Mesenteric fat pad (tissue), 1 donor: ENCODE data around the gene FOXO3. TPM values are rescaled to one million over a fixed set of nuclear protein-coding genes. Genes with fewer than 3 reads are reported as not detected.
"Not testable (repeated sequence)": the region's sequence is repeated elsewhere in the genome, so short reads cannot be mapped to it uniquely, and the experiment has no call there.

Source experiments
- DNase-seq: peaks from one replicate; pipeline ENCODE4 v3.0.0-alpha.2; 2020; ENCODE audit warnings: low spot score
- total RNA-seq: library from RNA; stranded (reverse); fragmentation: NEBNext Ultra II Directional; extraction: Animal tissue kit (Norgen Biotek cat#: 25700); gene quantifications from one replicate; pipeline ENCODE4 v1.2.1, GENCODE V29; 2021
- donor health status: DM: yes; HTN: yes; CAD: no.

Gene FOXO3
- total RNA-seq, 1 donor from 2014 or later, result 94.0 TPM

DNA sequence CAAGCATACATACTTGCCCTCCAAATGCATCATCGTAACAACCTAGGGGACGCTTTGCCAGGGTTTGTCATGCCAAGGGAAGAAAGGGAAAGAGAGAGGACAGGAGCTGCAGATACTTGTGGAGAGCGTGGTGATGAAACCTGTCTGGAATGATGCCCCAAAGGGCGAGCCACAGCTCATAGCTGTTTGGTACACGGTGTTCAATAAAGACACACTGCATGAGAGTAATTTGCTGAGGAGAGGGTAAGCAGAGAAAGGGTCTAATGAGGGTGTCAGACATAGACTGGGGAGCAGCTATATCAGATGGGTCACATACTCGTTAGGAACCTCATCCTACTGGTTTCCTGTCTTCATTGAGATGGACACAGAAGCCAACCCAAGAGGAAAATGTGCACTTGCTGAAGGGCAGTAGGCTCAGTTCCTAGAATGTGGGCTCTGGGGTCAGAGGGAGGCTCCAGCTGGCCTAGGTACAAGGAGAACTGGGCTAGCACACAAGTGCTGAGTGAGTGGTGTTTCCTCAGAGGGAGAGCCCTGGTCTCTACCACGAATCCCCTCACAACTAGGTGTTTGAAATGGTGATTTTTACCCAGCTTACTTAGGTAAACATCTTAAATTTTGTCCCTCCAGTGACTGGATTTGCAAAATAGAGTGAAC is 5.2 kb upstream of the FOXO3 start:
- DNase-seq, result no peak

DNA sequence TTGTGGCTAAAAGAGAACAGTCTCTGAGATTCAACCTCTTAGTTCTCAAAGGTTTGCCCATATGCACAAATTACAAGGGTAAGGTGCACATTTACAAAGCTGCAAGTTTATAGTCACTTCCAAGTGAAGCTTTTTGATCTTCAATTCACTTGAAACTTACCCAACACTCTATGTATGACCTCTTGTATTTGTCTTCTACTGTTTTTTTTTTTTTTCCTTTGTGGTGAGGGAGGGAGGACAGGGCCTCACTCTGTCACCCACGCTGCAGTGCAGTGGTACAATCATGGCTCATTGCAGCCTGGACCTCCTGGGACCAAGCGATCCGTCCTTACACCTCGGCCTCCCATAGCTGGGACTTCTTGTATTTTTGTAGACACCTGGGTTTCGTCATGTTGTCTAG is 4.5 kb upstream of the FOXO3 start:
- no peak for DNase-seq

- no peak for DNase-seq
Measured at GRCh38 chr6:108556866-108557493, 3.7 kb upstream of the FOXO3 start.

DNA sequence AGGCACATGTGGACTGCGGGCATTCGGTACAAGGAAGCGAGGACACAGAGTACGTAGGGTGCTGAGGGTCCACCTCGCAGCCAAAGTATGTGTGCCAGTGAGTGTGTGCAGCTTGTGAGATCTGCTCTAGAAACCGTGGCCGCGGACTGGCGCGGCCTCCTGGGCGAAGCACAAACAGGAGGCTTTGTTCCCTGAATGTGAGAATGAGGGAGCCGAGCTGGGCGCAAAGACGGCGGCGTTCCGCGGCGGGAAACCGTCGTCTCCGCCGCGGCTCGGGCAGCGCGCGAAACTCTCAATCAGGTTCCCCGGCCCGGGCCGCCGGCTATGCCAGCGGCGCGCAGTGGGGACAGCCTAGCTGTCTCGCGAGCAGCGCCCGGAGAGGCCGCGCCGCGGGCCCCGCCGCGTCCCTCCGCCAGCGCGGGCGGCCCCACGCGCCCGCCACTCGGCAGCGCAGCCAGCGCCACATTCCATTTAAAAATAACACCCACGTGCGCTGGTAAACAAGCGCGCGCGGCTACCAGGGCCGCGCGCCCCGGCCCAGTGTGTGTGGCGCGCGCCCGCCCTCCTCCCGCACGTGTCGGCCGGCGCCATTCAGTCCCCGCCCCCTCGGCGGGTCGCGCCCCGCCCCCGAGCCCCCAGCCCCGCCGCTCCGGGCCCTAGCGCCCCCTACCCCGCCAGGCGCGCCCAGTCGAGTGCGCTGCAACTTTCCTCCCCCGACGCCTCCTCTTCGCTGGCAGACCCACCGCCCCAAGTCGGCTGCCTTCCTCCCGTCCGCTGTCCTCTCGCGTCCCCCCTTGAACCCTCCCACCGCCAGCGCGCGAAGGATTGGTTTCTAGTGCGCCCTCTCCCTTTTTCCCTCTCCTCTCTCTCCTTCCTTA is 3.0 kb upstream of the FOXO3 start:
- DNase-seq, result peak; percentile 92

- DNase-seq, result peak; percentile 99
Measured at GRCh38 chr6:108558372-108559096, 2.2 kb upstream of the FOXO3 start.

DNA sequence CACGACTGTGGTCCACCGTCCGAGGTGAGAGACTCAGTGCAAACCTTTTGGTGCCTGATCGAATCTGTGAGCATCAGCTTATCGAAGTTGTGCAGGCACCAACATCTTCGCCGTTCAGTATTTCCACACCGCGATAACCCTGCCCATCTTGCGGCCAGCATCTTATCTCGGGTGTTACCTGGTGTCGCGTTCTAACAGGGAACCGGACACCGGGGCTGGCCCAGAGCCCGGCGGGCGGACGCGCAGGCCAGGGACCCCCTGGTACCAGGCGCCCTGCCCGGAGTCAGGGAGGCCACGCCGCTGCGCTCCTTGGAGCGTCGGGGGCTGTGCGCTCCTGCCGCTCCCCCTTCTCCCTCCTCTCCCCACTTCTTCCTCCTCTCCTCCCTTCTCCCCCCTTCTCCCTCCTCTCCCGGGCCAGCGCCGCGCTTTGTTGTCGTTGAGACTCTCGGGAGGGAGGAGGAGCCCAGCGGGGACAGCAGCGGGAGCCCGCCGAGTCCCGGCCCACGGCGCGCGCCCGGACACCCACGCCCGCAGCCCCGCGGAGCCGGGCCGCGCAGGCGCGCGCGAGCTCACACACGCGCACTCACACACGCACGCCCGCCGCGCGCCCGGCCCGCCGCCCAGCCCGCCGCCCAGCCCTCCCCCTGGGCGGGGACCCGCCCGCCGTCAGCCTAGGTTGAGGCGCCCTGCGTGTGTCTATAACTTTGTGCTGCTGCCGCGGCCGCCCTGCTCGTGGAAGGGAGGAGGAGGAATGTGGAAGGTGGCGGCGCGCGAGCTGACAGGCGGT is 1.4 kb upstream of the FOXO3 start:
- DNase-seq, result peak; percentile 96

DNA sequence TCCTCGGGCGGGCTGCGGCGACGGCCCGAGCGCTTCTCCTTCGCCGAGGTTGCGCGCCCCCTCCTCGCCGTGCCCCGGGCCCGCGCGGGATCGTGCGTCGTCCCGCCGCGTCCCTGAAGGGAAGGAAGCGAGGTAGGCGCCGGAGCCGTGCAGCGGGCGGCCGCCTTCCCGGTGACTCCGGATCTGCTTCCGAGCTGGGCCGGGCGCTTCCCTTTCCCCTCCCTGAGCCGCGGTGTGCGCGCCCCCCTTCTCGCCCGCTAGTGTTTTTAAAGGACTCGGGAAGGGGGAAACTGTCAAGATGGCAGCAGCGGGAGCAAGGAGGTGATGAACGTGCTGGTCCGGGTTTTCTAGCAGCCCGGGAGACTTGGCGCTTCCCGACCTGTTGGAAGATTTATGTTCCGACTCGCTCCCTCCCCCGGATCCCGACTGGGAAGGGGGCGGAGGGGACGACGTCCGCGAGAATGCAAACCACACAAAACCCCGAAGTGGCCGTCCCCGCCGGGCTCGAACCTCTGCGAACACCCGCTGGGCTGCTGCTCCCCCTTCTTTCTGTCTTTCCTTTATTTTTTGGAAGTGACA is 744 bp upstream of the FOXO3 start:
- DNase-seq, result no peak

DNA sequence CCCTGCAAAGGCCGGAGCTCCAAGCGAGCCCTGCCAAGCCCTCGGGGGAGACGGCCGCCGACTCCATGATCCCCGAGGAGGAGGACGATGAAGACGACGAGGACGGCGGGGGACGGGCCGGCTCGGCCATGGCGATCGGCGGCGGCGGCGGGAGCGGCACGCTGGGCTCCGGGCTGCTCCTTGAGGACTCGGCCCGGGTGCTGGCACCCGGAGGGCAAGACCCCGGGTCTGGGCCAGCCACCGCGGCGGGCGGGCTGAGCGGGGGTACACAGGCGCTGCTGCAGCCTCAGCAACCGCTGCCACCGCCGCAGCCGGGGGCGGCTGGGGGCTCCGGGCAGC is 561 bp downstream of the FOXO3 start:
- not testable (repeated sequence) for DNase-seq

DNA sequence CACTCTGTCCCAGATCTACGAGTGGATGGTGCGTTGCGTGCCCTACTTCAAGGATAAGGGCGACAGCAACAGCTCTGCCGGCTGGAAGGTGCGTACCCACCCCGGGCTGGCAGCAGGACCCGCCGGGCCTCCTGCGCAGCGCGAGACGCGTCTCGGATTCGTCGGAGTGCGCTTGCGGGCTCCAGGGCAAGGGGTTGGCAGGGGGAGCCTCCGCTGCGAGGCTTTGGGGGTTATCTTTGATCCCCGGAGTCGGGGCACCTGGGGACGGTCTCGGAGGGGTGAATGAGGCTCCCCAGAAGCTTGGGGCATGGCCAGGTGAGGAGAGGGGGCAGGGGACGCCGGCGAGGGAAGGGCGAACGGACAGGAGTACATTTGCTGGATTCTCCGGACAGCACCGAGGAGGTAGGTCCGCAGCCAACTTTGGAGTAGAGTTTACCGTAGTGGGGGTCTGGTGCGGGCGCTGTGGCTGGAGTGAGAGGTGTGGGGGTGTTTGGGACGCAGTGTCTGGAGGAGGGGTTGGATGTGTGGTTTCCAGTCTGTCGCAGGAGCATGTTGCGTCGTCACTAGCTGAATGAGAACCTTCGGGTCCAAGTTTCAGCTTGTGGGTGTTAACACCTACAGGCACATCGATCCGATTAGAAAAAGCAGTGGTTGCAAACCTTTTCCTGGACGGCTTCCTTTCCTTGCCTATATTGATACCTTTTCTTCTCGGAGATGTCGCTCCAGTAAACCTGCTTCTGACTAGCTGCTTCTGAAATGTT is 1.2 kb downstream of the FOXO3 start:
- DNase-seq, result no peak

- DNase-seq, result no peak
Measured at GRCh38 chr6:108562503-108562993, 1.8 kb downstream of the FOXO3 start.

- DNase-seq, result no peak
Measured at GRCh38 chr6:108563292-108563691, 2.6 kb downstream of the FOXO3 start.

DNA sequence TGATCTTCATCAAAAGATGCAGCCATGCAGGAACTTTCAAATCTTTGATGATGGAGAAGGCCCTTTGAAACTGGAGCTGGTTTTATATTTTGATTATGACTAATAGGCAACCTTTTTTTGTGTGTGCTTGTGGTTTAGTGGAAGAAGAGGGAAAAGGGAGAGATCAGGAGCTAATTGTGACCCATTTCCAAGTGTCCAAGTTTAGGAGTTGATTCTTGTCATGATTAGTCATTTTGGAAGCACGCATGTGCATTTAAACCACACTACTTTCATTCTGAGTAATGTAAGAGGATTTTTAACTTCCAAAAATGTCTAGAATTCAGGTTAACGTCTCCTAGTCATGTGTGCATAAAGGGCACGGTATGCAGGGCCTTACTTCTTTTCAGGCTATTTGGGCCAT is 3.5 kb downstream of the FOXO3 start:
- DNase-seq, result no peak

DNA sequence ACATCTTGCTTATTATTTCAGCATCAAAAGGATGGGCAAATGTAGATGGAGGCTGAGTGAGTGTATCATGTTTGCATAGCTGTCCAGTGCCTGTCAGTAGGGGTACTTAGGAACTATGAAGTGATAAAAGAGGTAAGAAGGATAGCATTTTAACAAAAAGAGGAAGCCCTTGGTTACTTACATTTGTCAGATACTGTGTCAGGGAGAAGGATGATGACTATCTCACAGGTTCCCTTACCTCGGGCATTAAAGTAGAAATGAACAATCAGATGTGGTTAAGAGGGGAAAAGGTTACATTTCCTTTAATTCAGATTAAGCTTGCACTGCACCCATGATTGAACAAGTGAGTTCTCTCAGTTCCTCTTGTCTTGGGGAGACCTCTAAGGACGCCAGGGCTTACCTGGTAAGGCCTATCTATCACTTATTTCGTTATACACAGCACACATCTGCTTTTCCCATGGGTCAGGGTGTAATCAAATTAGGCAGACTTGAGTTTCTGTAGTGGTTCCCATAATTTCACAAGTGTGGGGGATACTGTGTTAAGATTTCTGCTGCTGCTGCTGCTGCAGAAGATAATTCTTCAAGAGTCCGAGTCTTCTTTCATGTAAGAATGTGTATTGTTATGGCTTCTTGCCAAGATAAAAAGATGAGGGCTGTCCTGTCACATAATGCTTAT is 4.5 kb downstream of the FOXO3 start:
- DNase-seq, result no peak

DNA sequence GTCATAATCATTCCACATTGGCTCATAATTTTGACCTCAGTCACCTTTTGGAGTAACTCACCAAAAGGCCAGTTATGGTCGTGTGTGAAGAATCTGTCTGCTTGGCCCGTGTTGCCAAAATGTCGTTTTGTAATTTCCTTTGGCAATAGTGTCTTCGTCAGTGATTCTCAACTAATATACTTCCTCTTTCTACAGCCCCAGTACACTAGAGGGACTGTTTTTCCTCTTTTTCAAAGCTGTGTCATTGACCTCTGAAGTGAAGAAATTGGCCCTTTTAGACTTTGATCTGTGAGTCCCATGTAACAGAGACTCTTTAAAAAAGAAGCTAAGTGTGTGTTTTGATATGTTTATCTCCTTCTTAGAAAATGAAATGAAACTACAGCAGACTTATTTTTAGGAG is 5.2 kb downstream of the FOXO3 start:
- DNase-seq, result no peak

GRCh38 chr6:108566406-108566805 is 5.7 kb downstream of the FOXO3 start:
- no peak for DNase-seq

- DNase-seq, result no peak
Measured at GRCh38 chr6:108568101-108568500, 7.4 kb downstream of the FOXO3 start.

DNA sequence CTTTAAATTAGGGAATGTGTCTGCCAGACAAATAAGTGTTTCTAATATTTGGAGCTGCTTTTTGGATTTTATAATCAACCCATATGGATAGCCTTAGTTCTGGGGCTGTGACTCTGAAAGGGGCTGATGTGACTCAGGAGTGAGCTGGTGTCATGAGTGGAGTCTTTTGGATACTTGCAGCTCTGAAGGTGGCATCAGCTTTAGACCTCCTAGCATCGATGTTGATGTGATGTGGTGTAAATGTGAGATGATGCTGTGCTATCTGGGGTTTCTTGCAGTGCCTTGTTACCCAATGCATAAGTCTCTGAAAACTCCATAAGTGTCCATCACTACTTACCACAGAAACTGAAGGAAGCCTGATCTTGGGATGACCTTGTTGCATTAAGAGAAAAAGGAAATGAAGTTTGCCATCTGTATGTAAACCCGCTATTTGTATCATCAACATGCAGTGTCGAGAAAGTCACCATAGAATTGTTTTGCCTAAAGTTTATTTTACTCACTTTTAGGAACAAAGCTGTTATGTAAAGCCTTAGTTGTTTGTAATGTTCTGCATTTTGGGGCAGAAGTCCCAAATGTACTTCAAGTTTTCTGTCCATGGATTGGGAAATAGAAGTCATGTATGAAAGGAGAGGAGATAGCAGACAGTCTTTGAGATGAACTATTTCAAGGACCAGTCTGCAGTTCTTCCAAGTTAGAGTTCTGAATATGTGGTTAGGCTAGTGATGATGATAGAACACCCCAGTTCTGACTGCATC is 8.0 kb downstream of the FOXO3 start:
- DNase-seq, result no peak

DNA sequence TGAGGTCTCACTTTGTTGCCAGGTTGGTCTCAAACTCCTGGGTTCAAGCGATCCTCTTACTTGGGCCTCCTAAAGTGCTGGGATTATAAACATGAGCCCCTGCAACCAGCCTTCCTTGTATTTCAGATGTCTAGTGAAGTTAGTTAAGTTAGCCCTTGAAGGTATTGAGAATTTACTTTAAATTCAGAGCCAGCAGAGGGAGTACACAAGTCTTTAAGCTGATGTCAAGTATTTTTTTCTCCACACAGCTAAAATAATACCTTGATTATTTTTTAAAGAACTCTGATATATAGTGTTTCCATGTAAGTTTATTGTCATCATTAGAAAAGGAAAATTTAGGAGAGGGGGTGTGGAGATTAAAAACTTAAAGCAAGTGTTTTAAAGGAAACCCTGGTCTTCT is 9.8 kb downstream of the FOXO3 start:
- DNase-seq, result no peak
